ENCODE data around the gene HIVEP3.

HIVEP3 gene

DNA sequence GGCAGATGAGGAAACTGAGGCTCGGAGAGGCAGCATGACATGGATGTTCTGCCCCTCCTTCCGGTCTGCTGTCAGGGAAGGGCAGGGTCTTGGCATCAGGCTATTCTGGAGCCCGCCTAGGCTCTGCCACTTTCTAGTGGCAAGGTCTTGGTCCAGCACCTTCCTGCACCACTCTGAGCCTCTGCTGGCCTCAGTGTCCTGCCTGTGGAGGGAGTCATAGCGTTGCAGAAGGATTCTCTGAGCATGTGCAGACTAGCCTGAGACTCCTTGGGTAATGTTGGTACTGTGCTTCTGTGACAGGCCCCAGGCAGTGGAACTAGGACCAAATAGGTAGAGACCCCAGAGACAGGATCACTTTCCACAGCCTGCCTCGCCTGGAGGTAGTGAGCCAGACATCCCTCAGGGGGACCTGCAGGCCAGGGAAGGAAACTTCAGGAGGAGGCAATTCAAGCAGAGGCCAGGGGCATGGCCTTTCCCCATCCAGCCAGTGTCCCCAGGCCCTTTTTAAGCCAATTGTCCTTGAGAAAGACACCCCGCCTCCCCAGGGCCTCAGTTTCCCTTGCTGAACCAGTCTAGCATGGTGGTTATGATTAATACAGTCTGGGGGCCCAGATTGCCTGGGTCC is 444.9 kb downstream of the HIVEP3 start:
- no peak for DNase-seq (ENCODE audit: low read depth)
- TF ChIP-seq, protein P1, sequence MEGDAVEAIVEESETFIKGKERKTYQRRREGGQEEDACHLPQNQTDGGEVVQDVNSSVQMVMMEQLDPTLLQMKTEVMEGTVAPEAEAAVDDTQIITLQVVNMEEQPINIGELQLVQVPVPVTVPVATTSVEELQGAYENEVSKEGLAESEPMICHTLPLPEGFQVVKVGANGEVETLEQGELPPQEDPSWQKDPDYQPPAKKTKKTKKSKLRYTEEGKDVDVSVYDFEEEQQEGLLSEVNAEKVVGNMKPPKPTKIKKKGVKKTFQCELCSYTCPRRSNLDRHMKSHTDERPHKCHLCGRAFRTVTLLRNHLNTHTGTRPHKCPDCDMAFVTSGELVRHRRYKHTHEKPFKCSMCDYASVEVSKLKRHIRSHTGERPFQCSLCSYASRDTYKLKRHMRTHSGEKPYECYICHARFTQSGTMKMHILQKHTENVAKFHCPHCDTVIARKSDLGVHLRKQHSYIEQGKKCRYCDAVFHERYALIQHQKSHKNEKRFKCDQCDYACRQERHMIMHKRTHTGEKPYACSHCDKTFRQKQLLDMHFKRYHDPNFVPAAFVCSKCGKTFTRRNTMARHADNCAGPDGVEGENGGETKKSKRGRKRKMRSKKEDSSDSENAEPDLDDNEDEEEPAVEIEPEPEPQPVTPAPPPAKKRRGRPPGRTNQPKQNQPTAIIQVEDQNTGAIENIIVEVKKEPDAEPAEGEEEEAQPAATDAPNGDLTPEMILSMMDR (IDR thresholded peaks at IDR 0.05; ENCODE audit: low read depth, low read length, missing control alignments), result no peak
- no peak overlapping the region for H3K4me3 ChIP-seq (ENCODE audit: low read depth, low read length)

DNA sequence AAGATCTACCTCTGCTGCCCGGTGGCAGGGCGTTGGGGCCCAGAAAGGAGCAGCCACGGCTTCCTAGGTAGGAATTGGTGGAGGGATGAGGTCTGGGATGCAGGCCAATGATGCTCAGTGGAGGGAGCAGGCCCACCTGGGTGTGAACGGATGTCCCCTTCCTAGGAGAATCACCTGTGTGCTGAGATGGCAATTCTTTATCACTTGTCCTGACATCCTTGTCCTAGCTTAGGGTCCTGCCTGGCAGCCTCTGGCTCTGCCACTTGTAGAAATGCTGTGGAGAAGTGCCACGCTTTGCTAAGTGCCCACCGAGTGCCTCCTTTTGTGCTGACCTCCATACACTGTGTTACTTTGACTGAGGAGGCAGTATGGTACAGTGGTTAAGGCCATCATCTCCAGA is 447.1 kb downstream of the HIVEP3 start:
- no peak overlapping the region for H3K4me3 ChIP-seq (ENCODE audit: low read depth, low read length)
- TF ChIP-seq, protein P1 (IDR thresholded peaks at IDR 0.05; ENCODE audit: low read depth, low read length, missing control alignments), result no peak

DNA sequence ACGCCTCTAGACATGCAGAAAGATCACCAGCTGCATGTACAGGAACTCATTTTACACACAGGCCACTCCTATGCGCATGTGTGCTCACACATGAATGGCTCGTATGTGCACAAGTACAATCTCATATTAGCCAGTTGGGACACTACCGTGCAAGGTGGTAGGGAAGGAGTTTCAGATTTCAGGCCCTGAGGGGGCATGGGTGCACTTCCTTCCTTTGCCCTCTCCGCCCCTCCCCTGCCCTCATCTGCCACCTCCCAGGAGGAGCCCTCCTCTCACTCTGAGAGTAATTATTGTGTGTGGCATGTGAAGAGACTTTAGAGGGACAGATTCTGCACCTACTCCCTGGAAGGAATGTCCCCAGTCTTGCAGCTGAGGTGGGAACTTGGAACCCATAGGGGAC is 449.0 kb downstream of the HIVEP3 start:
- no peak for DNase-seq (ENCODE audit: low read depth)
- no peak overlapping the region for H3K4me3 ChIP-seq (ENCODE audit: low read depth, low read length)
- TF ChIP-seq, protein P1 (IDR thresholded peaks at IDR 0.05; ENCODE audit: low read depth, low read length, missing control alignments), result no peak

More for the DNA sequence above, 447.1 kb downstream of the HIVEP3 start:
- DNase-seq (ENCODE audit: low read depth), result no peak

DNA sequence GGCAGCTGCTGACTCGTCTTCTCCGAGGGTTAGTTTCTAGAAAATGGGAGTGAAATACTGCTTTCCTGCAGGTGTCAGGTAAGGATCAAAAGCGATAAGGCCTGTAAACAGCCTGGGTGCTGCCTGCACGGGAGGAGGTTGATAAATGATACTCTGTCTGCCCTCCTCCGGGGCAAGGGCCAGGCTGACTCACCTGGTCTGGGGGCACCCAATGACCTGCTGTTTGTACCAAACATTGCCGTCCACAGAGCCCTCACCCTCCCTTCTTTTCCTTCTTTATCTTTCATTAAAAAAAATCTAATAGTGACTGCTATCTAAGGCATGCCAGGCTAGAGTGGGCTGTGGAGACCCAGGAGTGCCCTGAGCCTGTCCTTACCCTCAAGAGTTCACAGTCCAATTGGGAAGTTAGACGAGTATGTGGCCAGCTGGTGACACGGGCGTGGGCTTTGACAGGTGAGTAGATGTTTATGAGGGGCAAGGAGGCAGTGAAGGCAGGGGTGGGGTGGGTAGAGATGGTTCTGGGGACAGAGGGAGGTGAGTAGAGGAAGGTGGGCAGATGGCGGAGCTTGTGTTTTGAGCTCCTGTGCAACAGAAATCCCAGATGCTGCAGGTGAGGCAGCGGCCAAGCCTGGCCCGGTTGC is 450.5 kb downstream of the HIVEP3 start:
- no peak for DNase-seq (ENCODE audit: low read depth)
- no peak overlapping the region for H3K4me3 ChIP-seq (ENCODE audit: low read depth, low read length)
- TF ChIP-seq, protein P1 (IDR thresholded peaks at IDR 0.05; ENCODE audit: low read depth, low read length, missing control alignments), result no peak

DNA sequence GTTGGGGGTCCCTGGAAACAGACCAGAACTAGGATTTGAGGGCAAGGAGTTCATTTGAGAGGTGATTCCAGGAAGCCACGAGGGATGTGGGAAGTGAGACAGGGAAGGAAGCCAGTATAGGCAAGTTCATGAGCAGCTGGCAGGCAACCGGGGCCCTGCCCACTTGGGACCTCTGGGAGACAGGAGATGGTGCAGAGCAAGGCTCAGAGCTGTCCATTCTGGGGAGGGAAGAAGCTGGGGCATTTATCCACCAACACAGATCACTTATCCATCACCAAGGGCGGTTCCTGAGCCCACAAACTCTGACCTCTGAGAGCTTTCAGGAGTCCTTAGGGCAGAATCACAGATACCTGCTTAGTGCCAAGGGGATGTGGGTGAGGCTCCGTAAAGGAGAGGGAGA is 451.0 kb downstream of the HIVEP3 start:
- H3K4me3 ChIP-seq (ENCODE audit: low read depth, low read length), result no peak overlapping the region
- DNase-seq (ENCODE audit: low read depth), result no peak
- TF ChIP-seq, protein P1 (IDR thresholded peaks at IDR 0.05; ENCODE audit: low read depth, low read length, missing control alignments), result no peak

DNA sequence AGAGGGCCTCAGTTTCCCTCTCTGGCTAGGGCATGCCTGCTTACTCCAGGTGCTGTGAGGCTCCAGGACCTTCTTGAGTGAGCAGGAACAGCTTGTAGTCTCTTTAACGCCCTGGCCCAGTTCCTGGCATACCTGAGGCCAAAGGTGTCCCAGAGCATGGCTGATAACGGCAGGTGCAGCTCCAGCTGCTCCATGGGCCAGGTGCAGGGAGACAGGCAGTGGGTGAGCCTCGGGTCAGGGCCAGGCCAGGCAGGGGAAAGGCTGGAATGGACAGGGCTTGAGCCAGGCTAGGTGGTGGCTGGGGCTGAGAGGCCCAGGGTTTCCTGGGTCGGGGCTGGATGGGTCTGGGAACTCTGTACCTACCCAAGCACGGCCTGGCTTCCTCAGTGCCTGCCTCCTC is 452.6 kb downstream of the HIVEP3 start:
- TF ChIP-seq, protein P1 (IDR thresholded peaks at IDR 0.05; ENCODE audit: low read depth, low read length, missing control alignments), result no peak
- DNase-seq (ENCODE audit: low read depth), result no peak
- no peak overlapping the region for H3K4me3 ChIP-seq (ENCODE audit: low read depth, low read length)

DNA sequence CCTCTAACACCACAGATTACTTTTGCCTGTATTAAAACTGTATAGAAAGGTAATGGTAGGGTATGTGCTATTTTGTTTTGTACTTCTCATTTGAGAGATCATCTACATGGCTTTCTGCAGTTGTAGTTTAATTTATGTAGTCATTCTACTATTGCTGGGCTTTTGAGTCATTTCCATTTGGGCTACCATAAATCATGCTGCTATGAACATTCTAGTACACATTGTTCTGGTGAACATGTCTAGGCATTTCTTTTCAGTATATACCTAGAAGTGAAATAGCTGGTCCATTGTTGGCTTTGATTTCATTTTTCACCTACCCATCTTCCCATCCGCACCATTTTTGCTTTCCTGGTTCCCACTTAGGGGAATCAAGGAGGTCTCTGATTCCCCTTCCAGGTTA is 453.0 kb downstream of the HIVEP3 start:
- TF ChIP-seq, protein P1 (IDR thresholded peaks at IDR 0.05; ENCODE audit: low read depth, low read length, missing control alignments), result no peak
- H3K4me3 ChIP-seq (ENCODE audit: low read depth, low read length), result no peak overlapping the region

More for the DNA sequence above, 453.0 kb downstream of the HIVEP3 start:
- DNase-seq (ENCODE audit: low read depth), result no peak

Measured in GM12864 (cell line).